GM12878 (cell line): ENCODE data around the gene CDC42EP3. TPM values are rescaled to one million over a fixed set of nuclear protein-coding genes. Genes with fewer than 3 reads are reported as not detected.

Source experiments
- ATAC-seq: fragments of 200-7000 bp; cut with Tn5 transposase; 3 replicates; pipeline ENCODE4 v1.9.1; 2020; ENCODE audit warnings: mild to moderate bottlenecking, moderate library complexity
- BruUV-seq: library from RNA; stranded (reverse); fragments of 400-500 nt; replicated peaks from 2 replicates; lab custom pipeline; 2021; lab: Mats Ljungman, UMichigan
- CTCF ChIA-PET: fragments of 300-600 bp; sonication (Branson Sonifier 250); formaldehyde crosslinking; extraction: SDS; loops from one replicate; lab custom pipeline; 2021; ENCODE audit warnings: inconsistent platforms; lab: Yijun Ruan, JAX
- POLR2A ChIA-PET: fragments of 350-600 bp; formaldehyde crosslinking; extraction: SDS; loops from one replicate; lab custom pipeline; 2021; ENCODE audit warnings: inconsistent platforms; lab: Charles Lee
- RAD21 ChIA-PET: fragments of 300-600 bp; sonication (Branson Sonifier 250); formaldehyde crosslinking; loops from one replicate; lab custom pipeline; 2023; ENCODE audit warnings: antibody characterized with exemption; ENCODE audit not compliant: unreplicated experiment; lab: Charles Lee
- SMC1A ChIA-PET: fragments of 300-600 bp; sonication (Branson Sonifier 250); formaldehyde crosslinking; loops from one replicate; lab custom pipeline; 2023; ENCODE audit not compliant: unreplicated experiment, uncharacterized antibody; lab: Charles Lee
- DNase-seq: peaks from one replicate; pipeline ENCODE4 v3.0.0-alpha.2; 2011; ENCODE audit warnings: low read depth, low spot score
- FAIRE-seq: peaks from 3 replicates; lab custom pipeline; 2011; peaks lifted over from hg19 to GRCh38; lab: Jason Lieb, UNC
- H2AFZ ChIP-seq: 2 replicates; pipeline ENCODE4 v1.6.0; 2011; ENCODE audit warnings: low read depth, low read length, control low read depth; ENCODE audit not compliant: control insufficient read depth
- H3K27ac ChIP-seq: 2 replicates; pipeline ENCODE4 v1.5.1; 2011; ENCODE audit warnings: control low read depth; ENCODE audit not compliant: control insufficient read depth, insufficient read depth
- H3K27me3 ChIP-seq, 2 experiments: replicated peaks in 1 of 2; 2 replicates each; pipeline versions ENCODE4 v1.6.0 to v1.6.1; 2011; ENCODE audit warnings: low read length in 1 of 2; ENCODE audit not compliant: control insufficient read depth in 2 of 2, insufficient read depth in 2 of 2
- H3K36me3 ChIP-seq, 2 experiments: 2 replicates each; pipeline ENCODE4 v1.5.1; 2011; ENCODE audit warnings: low read length in 1 of 2; ENCODE audit not compliant: control insufficient read depth in 2 of 2, insufficient read depth in 2 of 2
- H3K4me1 ChIP-seq: 2 replicates; pipeline ENCODE4 v1.6.1; 2011; ENCODE audit warnings: mild to moderate bottlenecking, low read length, moderate library complexity, mixed read lengths; ENCODE audit not compliant: control insufficient read depth, insufficient read depth
- H3K4me2 ChIP-seq: 2 replicates; pipeline ENCODE4 v1.6.0; 2011; ENCODE audit warnings: control low read depth; ENCODE audit not compliant: control insufficient read depth, insufficient read depth
- H3K4me3 ChIP-seq: fragments of 200-600 bp; sonication (generic); 2 replicates; pipeline ENCODE4 v1.5.1; 2016
- H3K79me2 ChIP-seq: 2 replicates; pipeline ENCODE4 v1.6.0; 2011; ENCODE audit warnings: low read length; ENCODE audit not compliant: control insufficient read depth, insufficient read depth
- H3K9ac ChIP-seq: 2 replicates; pipeline ENCODE4 v1.8.0; 2011; ENCODE audit warnings: low read length, control low read depth, mixed read lengths; ENCODE audit not compliant: control insufficient read depth, insufficient read depth
- H3K9me3 ChIP-seq: replicated peaks from 3 replicates; pipeline ENCODE4 v1.5.1; 2011; ENCODE audit warnings: mild to moderate bottlenecking, low read length; ENCODE audit not compliant: control insufficient read depth, insufficient read depth
- H4K20me1 ChIP-seq: 2 replicates; pipeline ENCODE4 v1.6.0; 2011; ENCODE audit not compliant: control insufficient read depth, insufficient read depth
- ATF7 ChIP-seq: fragments of 450-650 bp; IDR thresholded peaks from 2 replicates; pipeline ENCODE4 v1.6.1; 2016; ENCODE audit warnings: low read depth, mild to moderate bottlenecking
- BHLHE40 ChIP-seq, 2 experiments: fragments of 450-650 bp in 1 of 2; IDR thresholded peaks; 2 replicates each; pipeline ENCODE4 v1.6.1; 2011 to 2017; ENCODE audit warnings: low read depth in 2 of 2, borderline replicate concordance in 1 of 2, improper control_type of control experiment in 1 of 2, low read length in 1 of 2, mild to moderate bottlenecking in 1 of 2
- CBFB ChIP-seq: IDR thresholded peaks from 2 replicates; pipeline ENCODE4 v1.6.1; 2016; ENCODE audit warnings: antibody characterized with exemption, low read depth
- CBX3 ChIP-seq: fragments of 200-600 bp; sonication (generic); IDR thresholded peaks from 2 replicates; pipeline ENCODE4 v1.6.1; 2016; ENCODE audit warnings: low read depth, borderline replicate concordance
- GATAD2B ChIP-seq: fragments of 450-650 bp; conservative IDR thresholded peaks from 2 replicates; pipeline ENCODE4 v1.6.1; 2017; ENCODE audit warnings: low read depth, mild to moderate bottlenecking, moderate library complexity
- KDM1A ChIP-seq: fragments of 200-600 bp; sonication (generic); IDR thresholded peaks from 2 replicates; pipeline ENCODE4 v1.6.1; 2016; ENCODE audit warnings: borderline replicate concordance
- MXI1 ChIP-seq: fragments of 150-350 bp; IDR thresholded peaks from 2 replicates; pipeline ENCODE4 v1.6.1; 2011; ENCODE audit warnings: low read depth, mild to moderate bottlenecking, inconsistent platforms, low read length, improper control_type of control experiment
- NFYB ChIP-seq: IDR thresholded peaks from 2 replicates; pipeline ENCODE4 v1.6.1; 2011; ENCODE audit warnings: low read depth, mild to moderate bottlenecking, low read length, improper control_type of control experiment, moderate library complexity; ENCODE audit not compliant: insufficient read depth
- RAD21 ChIP-seq: IDR thresholded peaks from 2 replicates; pipeline ENCODE4 v1.6.1; 2011; ENCODE audit warnings: mild to moderate bottlenecking, low read depth, low read length, moderate library complexity; ENCODE audit not compliant: insufficient read depth
- SMAD5 ChIP-seq: IDR thresholded peaks from 2 replicates; pipeline ENCODE4 v1.6.1; 2016; ENCODE audit warnings: antibody characterized with exemption, low read depth
- SP1 ChIP-seq: IDR thresholded peaks from one replicate; pipeline ENCODE4 v1.6.1; 2011; ENCODE audit warnings: low read depth, low read length
- TCF7 ChIP-seq: IDR thresholded peaks from 2 replicates; pipeline ENCODE4 v1.6.1; 2014; ENCODE audit warnings: antibody characterized with exemption, borderline replicate concordance
- ZNF384 ChIP-seq: IDR thresholded peaks from 2 replicates; pipeline ENCODE4 v1.6.1; 2012; ENCODE audit warnings: low read depth, mild to moderate bottlenecking, low read length, improper control_type of control experiment, borderline replicate concordance
- WGBS: methylation state at CpG from one replicate; pipeline ENCODE4 v1.1.6; 2016; ENCODE audit warnings: low lambda C conversion rate; ENCODE audit not compliant: insufficient replicate concordance, insufficient coverage; ENCODE audit errors: missing lambda C conversion rate; 5-methylcytosine and 5-hydroxymethylcytosine counted together
- in situ Hi-C: fragments of 300-500 bp; cut with MboI; formaldehyde crosslinking; loops from 9 replicates; pipeline ENCODE4 v1.14.3; 2018; ENCODE audit warnings: mixed read lengths
- intact Hi-C: fragments of 100-400 bp; cut with micrococcal nuclease; formaldehyde crosslinking; loops from one replicate; pipeline ENCODE4 v1.14.2; 2022; ENCODE audit not compliant: unreplicated experiment
- polyA plus RNA-seq, 11 experiments: library from polyadenylated mRNA; depleted of rRNA in 4 of 11; unstranded in 6 of 11; stranded (reverse) in 5 of 11; fragments of >200 nt; fragmentation: Nextera tagmentation in 4 of 11; fragmentation: Illumina TruSeq in 1 of 11; extraction: Ambion mirVana in 4 of 11; extraction: Trizol in 1 of 11; gene quantifications; 1 replicate in 1 of 11; 2 replicates in 10 of 11; pipeline versions ENCODE4 v1.2.1 to v1.2.3, GENCODE V29; 2011 to 2016; ENCODE audit warnings: inconsistent platforms in 2 of 11, missing spikeins in 2 of 11, low read depth in 1 of 11
- total RNA-seq, 4 experiments: library from RNA; depleted of rRNA in 3 of 4; stranded (reverse); fragments of >200 nt in 3 of 4; fragmentation: Illumina TruSeq in 1 of 4; extraction: Trizol in 1 of 4; gene quantifications; 2 replicates each; pipeline versions ENCODE4 v1.2.1 to v1.2.3, GENCODE V29; 2013 to 2021
- TF ChIP-seq, protein P1 (sequence below): fragments of 450-650 bp; formaldehyde crosslinking; IDR thresholded peaks from 2 replicates; pipeline ENCODE4 v1.4.0; 2020; ENCODE audit warnings: mild to moderate bottlenecking, moderate library complexity
- TF ChIP-seq, protein P2 (sequence below): fragments of 450-650 bp; IDR thresholded peaks from 2 replicates; pipeline ENCODE4 v1.6.1; 2017; ENCODE audit warnings: mild to moderate bottlenecking, moderate library complexity

Gene CDC42EP3
- total and polyA plus RNA-seq, 10 of the 15 experiments (the other 5 are each of a cell fraction or from before 2014, with no cell fraction given), result 11.8 to 86.9 (median 52.9) TPM

DNA sequence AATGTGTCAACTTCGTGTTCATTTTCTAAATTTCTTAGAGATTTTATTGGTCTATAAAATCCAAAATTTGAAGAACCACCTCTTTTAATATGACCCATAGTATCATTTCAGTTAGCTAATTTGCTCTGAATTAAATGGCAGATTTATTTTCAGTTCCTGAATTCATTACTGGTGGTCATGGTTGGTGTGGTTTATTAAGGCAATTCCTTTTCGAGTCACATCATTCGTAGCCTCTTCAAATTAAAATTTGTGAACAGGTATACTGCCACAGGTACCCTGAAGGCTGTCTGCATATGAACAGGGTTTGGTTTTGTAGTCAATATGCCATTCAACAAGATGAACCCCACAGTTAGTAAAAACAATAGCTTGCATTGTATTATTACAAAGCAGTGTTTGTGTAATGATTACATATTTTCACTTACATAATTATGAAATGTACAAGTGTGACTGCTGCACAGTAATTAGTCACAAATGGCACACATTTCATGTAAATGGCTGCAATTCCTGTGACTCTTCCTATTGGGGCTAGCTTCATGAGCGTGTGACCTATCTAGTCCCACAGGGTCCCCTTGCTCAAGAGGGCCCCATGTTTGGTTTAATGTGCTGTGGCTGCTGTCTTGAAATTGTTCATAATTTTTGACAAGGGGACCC lies 48.9 kb downstream of the CDC42EP3 start:
- peak overlapping the region; percentile 44 for H3K4me2 ChIP-seq
- in situ Hi-C loops (no loop called here), intact Hi-C loops (loop anchor here (5.0 kb wide), 1 partner anchor 45 kb away; no protein-coding TSS in a partner anchor)
- H3K27ac ChIP-seq, result peak overlapping the region; percentile 97
- H3K4me3 ChIP-seq, result 0 out of 2 replicates have a peak overlapping the region, but pooled peaks have one; percentile 4
- H3K9me3 ChIP-seq, result no peaks in the 10 kb centered on the region; the same call in 2 of the 3 replicates
- no peaks in the 10 kb centered on the region for H3K36me3 ChIP-seq
- H3K9ac ChIP-seq, result peak overlapping the region; percentile 31
- H3K79me2 ChIP-seq, result peaks cover 58% of the 10 kb centered on the region
- FAIRE-seq (peak; percentile 47), ATAC-seq (peak; percentile 4), DNase-seq (no peak)
- POLR2A ChIA-PET, result interaction anchor here (0.5 to 10.2 kb wide), 15 partner anchors 12 to 250 kb away, joined by 3 to 166 read pairs (median 13); partner anchors contain the start of gene CDC42EP3
- H3K27me3 ChIP-seq, result no peaks in the 10 kb centered on the region
- RAD21 ChIA-PET, result interaction anchor here (1.0 to 9.9 kb wide), 21 partner anchors 11 to 254 kb away, joined by 3 to 176 read pairs (median 16); partner anchors contain the start of gene CDC42EP3
- no peaks in the 10 kb centered on the region for H4K20me1 ChIP-seq
- WGBS, result 61% methylated on average over 4 of the region's 4 CpGs
- no TSS peak for BruUV-seq
- SMC1A ChIA-PET, result interaction anchor here (1.1 to 10.2 kb wide), 24 partner anchors 8 to 254 kb away, joined by 3 to 178 read pairs (median 22); partner anchors contain the start of gene CDC42EP3
- peak overlapping the region; percentile 9; the same call in 1 of the 2 replicates for H2AFZ ChIP-seq
- H3K4me1 ChIP-seq, result peaks cover 49% of the 10 kb centered on the region
- CTCF ChIA-PET, result interaction anchor here (1.0 to 7.1 kb wide), 17 partner anchors 11 to 226 kb away, joined by 3 to 32 read pairs (median 6); no protein-coding TSS in a partner anchor
- TF ChIP-seq CBFB (no peak), SP1 (no peak), RAD21 (no peak), KDM1A (no peak), MXI1 (no peak), GATAD2B (0 out of 2 replicates have a peak, but pooled peaks have one; percentile 45), ATF7 (peak; percentile 38; the same call in 1 of the 2 replicates), BHLHE40 (IDR thresholded peaks at IDR 0.05; ENCODE audit: borderline replicate concordance in 1 of 2, low read depth in 2 of 2, low read length in 1 of 2) (peak; percentile 41 to 52; a peak in 2 of 4 replicates), TCF7 (no peak), NFYB (no peak), CBX3 (no peak), SMAD5 (no peak), ZNF384 (no peak)
- TF ChIP-seq, protein P1, sequence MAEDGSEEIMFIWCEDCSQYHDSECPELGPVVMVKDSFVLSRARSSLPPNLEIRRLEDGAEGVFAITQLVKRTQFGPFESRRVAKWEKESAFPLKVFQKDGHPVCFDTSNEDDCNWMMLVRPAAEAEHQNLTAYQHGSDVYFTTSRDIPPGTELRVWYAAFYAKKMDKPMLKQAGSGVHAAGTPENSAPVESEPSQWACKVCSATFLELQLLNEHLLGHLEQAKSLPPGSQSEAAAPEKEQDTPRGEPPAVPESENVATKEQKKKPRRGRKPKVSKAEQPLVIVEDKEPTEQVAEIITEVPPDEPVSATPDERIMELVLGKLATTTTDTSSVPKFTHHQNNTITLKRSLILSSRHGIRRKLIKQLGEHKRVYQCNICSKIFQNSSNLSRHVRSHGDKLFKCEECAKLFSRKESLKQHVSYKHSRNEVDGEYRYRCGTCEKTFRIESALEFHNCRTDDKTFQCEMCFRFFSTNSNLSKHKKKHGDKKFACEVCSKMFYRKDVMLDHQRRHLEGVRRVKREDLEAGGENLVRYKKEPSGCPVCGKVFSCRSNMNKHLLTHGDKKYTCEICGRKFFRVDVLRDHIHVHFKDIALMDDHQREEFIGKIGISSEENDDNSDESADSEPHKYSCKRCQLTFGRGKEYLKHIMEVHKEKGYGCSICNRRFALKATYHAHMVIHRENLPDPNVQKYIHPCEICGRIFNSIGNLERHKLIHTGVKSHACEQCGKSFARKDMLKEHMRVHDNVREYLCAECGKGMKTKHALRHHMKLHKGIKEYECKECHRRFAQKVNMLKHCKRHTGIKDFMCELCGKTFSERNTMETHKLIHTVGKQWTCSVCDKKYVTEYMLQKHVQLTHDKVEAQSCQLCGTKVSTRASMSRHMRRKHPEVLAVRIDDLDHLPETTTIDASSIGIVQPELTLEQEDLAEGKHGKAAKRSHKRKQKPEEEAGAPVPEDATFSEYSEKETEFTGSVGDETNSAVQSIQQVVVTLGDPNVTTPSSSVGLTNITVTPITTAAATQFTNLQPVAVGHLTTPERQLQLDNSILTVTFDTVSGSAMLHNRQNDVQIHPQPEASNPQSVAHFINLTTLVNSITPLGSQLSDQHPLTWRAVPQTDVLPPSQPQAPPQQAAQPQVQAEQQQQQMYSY (CRISPR knock-in tag), result no peak
- TF ChIP-seq, protein P2, sequence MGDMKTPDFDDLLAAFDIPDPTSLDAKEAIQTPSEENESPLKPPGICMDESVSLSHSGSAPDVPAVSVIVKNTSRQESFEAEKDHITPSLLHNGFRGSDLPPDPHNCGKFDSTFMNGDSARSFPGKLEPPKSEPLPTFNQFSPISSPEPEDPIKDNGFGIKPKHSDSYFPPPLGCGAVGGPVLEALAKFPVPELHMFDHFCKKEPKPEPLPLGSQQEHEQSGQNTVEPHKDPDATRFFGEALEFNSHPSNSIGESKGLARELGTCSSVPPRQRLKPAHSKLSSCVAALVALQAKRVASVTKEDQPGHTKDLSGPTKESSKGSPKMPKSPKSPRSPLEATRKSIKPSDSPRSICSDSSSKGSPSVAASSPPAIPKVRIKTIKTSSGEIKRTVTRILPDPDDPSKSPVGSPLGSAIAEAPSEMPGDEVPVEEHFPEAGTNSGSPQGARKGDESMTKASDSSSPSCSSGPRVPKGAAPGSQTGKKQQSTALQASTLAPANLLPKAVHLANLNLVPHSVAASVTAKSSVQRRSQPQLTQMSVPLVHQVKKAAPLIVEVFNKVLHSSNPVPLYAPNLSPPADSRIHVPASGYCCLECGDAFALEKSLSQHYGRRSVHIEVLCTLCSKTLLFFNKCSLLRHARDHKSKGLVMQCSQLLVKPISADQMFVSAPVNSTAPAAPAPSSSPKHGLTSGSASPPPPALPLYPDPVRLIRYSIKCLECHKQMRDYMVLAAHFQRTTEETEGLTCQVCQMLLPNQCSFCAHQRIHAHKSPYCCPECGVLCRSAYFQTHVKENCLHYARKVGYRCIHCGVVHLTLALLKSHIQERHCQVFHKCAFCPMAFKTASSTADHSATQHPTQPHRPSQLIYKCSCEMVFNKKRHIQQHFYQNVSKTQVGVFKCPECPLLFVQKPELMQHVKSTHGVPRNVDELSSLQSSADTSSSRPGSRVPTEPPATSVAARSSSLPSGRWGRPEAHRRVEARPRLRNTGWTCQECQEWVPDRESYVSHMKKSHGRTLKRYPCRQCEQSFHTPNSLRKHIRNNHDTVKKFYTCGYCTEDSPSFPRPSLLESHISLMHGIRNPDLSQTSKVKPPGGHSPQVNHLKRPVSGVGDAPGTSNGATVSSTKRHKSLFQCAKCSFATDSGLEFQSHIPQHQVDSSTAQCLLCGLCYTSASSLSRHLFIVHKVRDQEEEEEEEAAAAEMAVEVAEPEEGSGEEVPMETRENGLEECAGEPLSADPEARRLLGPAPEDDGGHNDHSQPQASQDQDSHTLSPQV, result 0 out of 2 replicates have a peak, but pooled peaks have one; percentile 22
